CD1c-positive myeloid dendritic cell (primary cell): ENCODE measurements around the gene COG3.

Experiments used
- DNase-seq: peaks from one replicate; pipeline ENCODE4 v3.0.0-alpha.2; 2016; ENCODE audit errors: extremely low spot score

COG3 gene

GRCh38 chr13:45545686-45546409 lies 81.1 kb downstream of the COG3 start:
- DNase-seq = peak; percentile 38

- no peak for DNase-seq
Observed at GRCh38 chr13:45546410-45546765, 81.6 kb downstream of the COG3 start.

GRCh38 chr13:45548281-45548680 lies 83.5 kb downstream of the COG3 start:
- no peak for DNase-seq

GRCh38 chr13:45554604-45555109 lies 89.9 kb downstream of the COG3 start:
- DNase-seq = no peak

GRCh38 chr13:45564133-45564776 lies 99.5 kb downstream of the COG3 start:
- DNase-seq = no peak

- DNase-seq = no peak
Observed at GRCh38 chr13:45565331-45565730, 100.6 kb downstream of the COG3 start.

GRCh38 chr13:45575146-45575829 lies 110.5 kb downstream of the COG3 start:
- no peak for DNase-seq

GRCh38 chr13:45575830-45576180 lies 111.1 kb downstream of the COG3 start:
- DNase-seq = no peak

GRCh38 chr13:45576466-45576865 lies 111.7 kb downstream of the COG3 start:
- no peak for DNase-seq

GRCh38 chr13:45582408-45583076 lies 117.8 kb downstream of the COG3 start:
- DNase-seq = no peak

- no peak for DNase-seq
Observed at GRCh38 chr13:45584816-45585215, 120.1 kb downstream of the COG3 start.
